Ascending aorta (tissue), 2 donors: Measurements from ENCODE around the gene TMEM263. TPM values are rescaled to one million over a fixed set of nuclear protein-coding genes. Genes with fewer than 3 reads are reported as not detected.

Experiments
- DNase-seq, 2 donors: peaks; one replicate each; pipeline ENCODE4 v3.0.0-alpha.2; 2019; ENCODE audit warnings: low spot score in 2 of 2
- H3K27ac ChIP-seq, 2 donors: fragments of 200-600 bp; sonication (generic); one replicate each; pipeline ENCODE4 v1.5.1; 2016 to 2017; ENCODE audit warnings: mild to moderate bottlenecking in 1 of 2
- H3K27me3 ChIP-seq: fragments of 200-600 bp; sonication (generic); one replicate; pipeline ENCODE4 v1.5.1; 2017
- H3K36me3 ChIP-seq, 2 donors: fragments of 200-600 bp; sonication (generic); one replicate each; pipeline ENCODE4 v1.5.1; 2016
- H3K4me1 ChIP-seq, 2 donors: fragments of 200-600 bp; sonication (generic); one replicate each; pipeline ENCODE4 v1.5.1; 2016 to 2017; ENCODE audit warnings: mild to moderate bottlenecking in 1 of 2
- H3K4me3 ChIP-seq, 2 donors: fragments of 200-600 bp; sonication (generic); one replicate each; pipeline ENCODE4 v1.5.1; 2016 to 2017; ENCODE audit warnings: mild to moderate bottlenecking in 1 of 2
- H3K9me3 ChIP-seq, 2 donors: fragments of 200-600 bp; sonication (generic); one replicate each; pipeline ENCODE4 v1.5.1; 2016
- CTCF ChIP-seq, 3 experiments: fragments of 200-600 bp in 2 of 3; fragments of 450-650 bp in 1 of 3; sonication (generic) in 2 of 3; IDR thresholded peaks; one replicate each; pipeline ENCODE4 v1.5.1; 2016 to 2019; ENCODE audit warnings: antibody characterized with exemption in 3 of 3, mild to moderate bottlenecking in 1 of 3, moderate library complexity in 1 of 3
- intact Hi-C: fragments of 100-400 bp; cut with DNase I; formaldehyde crosslinking; loops from one replicate; pipeline ENCODE4 v1.15.1; 2023
- total RNA-seq: library from RNA; depleted of rRNA; stranded (reverse); fragments of >200 nt; gene quantifications from one replicate; pipeline ENCODE4 v1.1.0, GENCODE V29; 2016

The TMEM263 gene
- total RNA-seq = 27.0 TPM

- no peaks in the 10 kb centered on the region for H3K36me3 ChIP-seq
- H3K27ac ChIP-seq = peak within 1 kb of the TSS; percentile 99
- peaks cover 0 to 20% of the 10 kb centered on the region in 2 donors for H3K4me1 ChIP-seq
- H3K4me3 ChIP-seq = peak within 1 kb of the TSS; percentile 85 to 99
- no peaks in the 10 kb centered on the region for H3K27me3 ChIP-seq
- no peaks in the 10 kb centered on the region for H3K9me3 ChIP-seq
- peak in 1 of 3 experiments; percentile 40 for TF ChIP-seq CTCF (IDR thresholded peaks at IDR 0.05)
- DNase-seq = peak; percentile 72 to 96
- intact Hi-C loops = loop anchor here (1.0 kb wide), 4 partner anchors 32 to 597 kb away; partner anchors contain the start of genes CRY1, MTERF2 and RIC8B
Measured at GRCh38 chr12:106955377-106956047, at the start of gene TMEM263. TSS of gene TMEM263 (plus strand) at chr12:106955907. CDS start at chr12:106967117, 11,210 bp downstream.

GRCh38 chr12:106906715-106907114 lies 49.0 kb upstream of the TMEM263 start:
- no peak overlapping the region for H3K4me3 ChIP-seq
- H3K27me3 ChIP-seq = no peaks in the 10 kb centered on the region
- intact Hi-C loops = no loop called here
- H3K36me3 ChIP-seq = no peaks in the 10 kb centered on the region
- H3K4me1 ChIP-seq = peaks cover 0 to 3% of the 10 kb centered on the region in 2 donors
- DNase-seq = no peak
- no peak for TF ChIP-seq CTCF (IDR thresholded peaks at IDR 0.05)
- H3K27ac ChIP-seq = no peak overlapping the region
- H3K9me3 ChIP-seq = no peaks in the 10 kb centered on the region

GRCh38 chr12:106907411-106907810 lies 48.3 kb upstream of the TMEM263 start:
- H3K27me3 ChIP-seq = no peaks in the 10 kb centered on the region
- no peaks in the 10 kb centered on the region for H3K9me3 ChIP-seq
- no peaks in the 10 kb centered on the region for H3K36me3 ChIP-seq
- peaks cover 0 to 3% of the 10 kb centered on the region in 2 donors for H3K4me1 ChIP-seq
- no peak overlapping the region for H3K4me3 ChIP-seq
- DNase-seq = no peak
- intact Hi-C loops = no loop called here
- no peak overlapping the region for H3K27ac ChIP-seq
- no peak for TF ChIP-seq CTCF (IDR thresholded peaks at IDR 0.05)

- Histone ChIP-seq H3K4me3 (no peak overlapping the region), H3K4me1 (peaks cover 0 to 3% of the 10 kb centered on the region in 2 donors), H3K9me3 (no peaks in the 10 kb centered on the region), H3K27me3 (no peaks in the 10 kb centered on the region), H3K27ac (no peak overlapping the region), H3K36me3 (no peaks in the 10 kb centered on the region)
- no peak for TF ChIP-seq CTCF (IDR thresholded peaks at IDR 0.05)
- DNase-seq = no peak
- intact Hi-C loops = no loop called here
Measured at GRCh38 chr12:106907846-106908245, 47.9 kb upstream of the TMEM263 start.

GRCh38 chr12:106908561-106908960 lies 47.1 kb upstream of the TMEM263 start:
- DNase-seq = no peak
- intact Hi-C loops = no loop called here
- Histone ChIP-seq H3K4me1 (no peaks in the 10 kb centered on the region), H3K27ac (no peak overlapping the region), H3K9me3 (no peaks in the 10 kb centered on the region), H3K4me3 (no peak overlapping the region), H3K27me3 (no peaks in the 10 kb centered on the region), H3K36me3 (no peaks in the 10 kb centered on the region)
- no peak for TF ChIP-seq CTCF (IDR thresholded peaks at IDR 0.05)
